Activated effector memory CD4-positive, alpha-beta T cell treated with Interleukin-2 at 50 U/mL for 16 hours (primary cell): ENCODE data around the gene NR4A1.
A peak's percentile ranks its signal among the peaks of the same experiment; 100 is the strongest.

Experiments used
- DNase-seq: peaks from one replicate; pipeline ENCODE4 v3.0.0-alpha.2; 2020

Gene NR4A1

DNA sequence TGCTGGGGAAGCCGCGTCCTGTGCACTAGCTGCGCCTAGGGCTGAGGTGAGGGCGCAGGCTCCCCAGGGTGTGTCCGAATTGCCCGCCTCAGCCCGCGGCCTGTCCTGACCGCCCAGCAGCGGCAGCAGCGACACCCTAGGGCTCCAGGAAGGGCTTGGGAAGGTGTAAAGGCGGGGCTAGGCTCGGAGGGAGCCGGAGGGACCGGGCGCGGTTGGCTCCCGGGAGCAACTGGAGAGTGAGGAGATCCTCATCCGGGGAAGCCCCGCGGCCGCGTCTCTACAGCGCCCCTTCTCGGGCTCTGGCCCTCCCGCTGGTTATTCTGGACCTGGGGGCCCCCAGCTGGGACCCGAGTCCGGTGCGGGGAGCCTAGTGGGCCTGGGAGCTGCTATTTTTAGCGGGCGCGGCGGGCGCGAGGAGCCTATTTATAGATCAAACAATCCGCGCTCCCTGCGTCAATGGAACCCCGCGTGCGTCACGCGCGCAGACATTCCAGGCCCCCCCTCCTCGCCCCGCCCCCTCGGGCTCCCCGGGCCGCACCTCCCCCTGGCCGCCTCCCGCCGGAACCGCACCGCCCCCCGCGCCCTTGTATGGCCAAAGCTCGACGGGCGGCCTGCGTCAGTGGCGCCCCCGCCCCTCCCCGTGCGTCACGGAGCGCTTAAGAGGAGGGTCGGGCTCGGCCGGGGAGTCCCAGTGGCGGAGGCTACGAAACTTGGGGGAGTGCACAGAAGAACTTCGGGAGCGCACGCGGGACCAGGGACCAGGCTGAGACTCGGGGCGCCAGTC is at the start of gene NR4A1:
Gene NR4A1, plus strand, starts transcription at position 685 of the 784 bp plus-strand sequence. CDS start 2,887 bp downstream, outside the sequence.
- peak; percentile 96 for DNase-seq

DNA sequence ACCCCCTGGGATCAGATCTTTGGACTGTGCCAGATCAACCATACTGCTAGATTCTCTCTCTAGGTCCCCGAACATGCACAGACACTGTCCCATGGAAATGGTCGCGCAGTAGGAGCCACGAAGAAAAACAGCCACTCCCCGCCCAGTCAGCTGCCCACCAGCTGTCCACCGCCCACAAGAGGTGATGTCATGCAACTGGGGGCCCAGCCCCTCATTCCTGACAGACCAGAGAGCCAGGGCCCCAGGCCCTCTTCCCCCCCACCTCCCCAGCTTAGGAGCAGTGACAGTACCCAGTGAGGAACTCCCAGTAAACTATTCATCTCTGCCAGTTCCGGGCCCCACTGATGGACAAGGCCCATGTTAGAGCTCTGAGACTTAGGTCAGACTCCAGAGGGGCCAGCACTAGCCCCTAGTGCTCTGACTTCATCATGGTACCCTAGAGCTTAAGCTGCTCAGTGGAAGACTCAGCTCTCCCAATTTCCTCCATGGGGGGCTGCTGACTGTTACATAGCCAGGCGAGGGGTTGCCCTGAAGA is 48.2 kb upstream of the NR4A1 start:
- DNase-seq, result no peak

DNA sequence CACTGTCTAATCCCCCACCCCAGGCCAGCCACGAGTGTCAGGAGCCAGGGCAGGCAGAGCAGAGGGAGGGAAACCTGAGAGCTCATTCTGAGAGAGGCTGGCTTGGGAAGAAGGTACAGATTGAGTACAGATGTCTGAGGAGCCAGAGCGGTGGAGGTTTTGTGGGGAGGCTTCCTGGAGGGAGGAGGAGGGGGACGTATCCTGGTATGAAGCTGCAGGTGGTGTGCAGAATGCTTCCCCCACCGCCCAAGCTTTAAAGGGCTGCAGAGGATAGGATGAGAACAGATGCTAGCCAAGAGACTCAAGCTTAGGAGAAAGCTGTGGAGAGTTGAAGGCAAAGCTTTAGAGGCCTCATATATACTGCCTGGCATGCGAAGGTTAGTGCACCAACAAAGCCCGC is 47.7 kb upstream of the NR4A1 start:
- DNase-seq, result no peak

DNA sequence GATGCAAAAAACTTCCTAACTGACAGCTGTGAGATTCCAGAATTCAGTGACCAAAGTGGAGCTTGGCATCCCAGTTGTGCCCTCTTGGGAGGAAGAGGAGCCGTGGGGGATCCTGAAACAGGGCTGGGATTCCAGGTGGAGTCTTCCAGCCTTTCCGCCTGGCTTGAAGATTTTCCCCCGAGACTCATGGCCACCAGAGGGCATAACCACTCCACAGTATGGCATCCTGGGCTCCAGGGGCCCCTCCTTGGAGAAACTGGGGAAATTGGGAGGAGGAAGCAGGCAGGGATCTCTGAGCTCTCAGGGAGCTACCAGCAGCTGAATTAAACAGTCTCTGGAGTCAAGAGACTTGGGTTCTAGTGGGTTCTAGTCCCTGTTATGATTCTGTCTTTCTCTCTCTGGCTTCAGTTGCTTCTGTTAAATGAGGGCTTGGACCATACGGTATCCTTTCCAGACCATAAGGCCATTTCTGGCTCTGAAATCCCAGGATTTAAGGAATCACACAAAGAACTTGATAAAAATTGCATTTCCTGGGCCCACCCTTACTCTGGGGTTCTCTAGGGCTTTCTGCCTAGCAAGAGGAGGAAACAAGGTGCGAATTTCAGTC is 47.1 kb upstream of the NR4A1 start:
- no peak for DNase-seq

DNA sequence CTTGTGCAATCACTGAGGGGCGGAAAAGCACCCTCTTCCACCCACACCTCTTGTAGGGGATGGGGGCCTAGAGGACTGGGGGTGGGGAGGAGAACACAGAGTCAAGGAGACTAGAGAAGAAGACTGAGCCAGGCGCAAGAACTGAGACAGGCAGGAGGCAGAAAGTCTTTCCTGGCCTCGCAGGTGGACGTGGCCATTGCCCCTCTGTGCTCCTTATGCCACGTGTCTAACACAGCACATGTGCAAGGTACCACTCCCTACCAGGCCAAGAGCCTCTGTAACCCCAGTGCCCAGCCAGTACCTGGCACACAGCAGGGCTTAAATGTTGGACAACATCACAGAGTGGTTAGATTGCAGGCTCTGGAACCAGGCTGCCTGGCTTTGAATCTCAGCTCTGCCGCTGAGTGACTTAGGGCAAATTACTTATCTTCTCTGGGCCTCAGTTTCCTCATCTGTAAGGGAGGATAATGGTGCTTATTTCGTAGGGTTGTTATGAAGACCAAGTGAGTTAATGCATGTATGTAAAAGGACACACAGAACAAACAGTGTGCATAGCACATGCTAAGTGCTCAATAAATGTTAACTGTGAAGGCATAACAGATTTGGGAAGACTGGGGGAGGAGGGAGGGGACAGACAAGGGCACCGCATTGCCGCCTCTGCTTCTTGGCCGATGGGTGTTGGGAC is 45.9 kb upstream of the NR4A1 start:
- DNase-seq, result no peak

DNA sequence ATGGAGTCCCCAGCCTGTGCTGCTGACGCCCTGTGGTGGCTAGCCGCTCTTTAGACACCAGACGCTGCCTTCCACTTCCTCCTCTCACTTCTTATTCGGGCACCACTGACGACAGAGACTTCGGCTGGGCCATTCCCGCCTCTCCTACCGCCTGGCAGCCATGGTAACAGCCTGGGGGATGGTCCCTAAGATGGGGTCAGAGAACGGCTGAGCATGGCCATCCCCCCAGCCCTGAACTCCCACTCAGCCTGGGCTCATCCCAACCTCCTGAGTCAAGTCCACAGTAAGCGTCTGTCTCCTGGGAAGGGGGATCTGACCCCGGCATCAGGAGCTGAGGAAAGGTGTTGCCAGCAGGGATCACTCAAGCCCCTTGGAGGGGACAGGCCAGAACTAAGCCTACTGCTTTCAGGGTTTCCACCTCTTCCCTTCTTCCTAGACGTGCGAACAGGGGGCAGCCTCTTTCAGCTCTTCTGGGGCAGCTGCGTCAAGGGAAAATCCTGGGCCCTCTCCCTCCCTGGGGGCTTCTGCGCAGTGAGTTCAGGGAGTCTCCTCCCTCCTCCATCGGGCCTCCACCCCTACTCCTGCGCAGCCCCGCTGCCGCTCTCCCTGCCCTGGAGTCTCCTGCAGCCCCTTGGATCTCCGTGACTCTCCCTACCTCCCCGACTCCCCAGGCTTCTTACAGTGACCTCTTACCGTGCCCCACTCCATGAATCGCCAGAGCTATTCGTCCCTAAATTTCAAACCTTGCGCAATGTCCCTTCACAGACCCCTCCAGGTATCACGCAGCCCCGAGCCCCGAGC is 45.1 kb upstream of the NR4A1 start:
- no peak for DNase-seq

DNA sequence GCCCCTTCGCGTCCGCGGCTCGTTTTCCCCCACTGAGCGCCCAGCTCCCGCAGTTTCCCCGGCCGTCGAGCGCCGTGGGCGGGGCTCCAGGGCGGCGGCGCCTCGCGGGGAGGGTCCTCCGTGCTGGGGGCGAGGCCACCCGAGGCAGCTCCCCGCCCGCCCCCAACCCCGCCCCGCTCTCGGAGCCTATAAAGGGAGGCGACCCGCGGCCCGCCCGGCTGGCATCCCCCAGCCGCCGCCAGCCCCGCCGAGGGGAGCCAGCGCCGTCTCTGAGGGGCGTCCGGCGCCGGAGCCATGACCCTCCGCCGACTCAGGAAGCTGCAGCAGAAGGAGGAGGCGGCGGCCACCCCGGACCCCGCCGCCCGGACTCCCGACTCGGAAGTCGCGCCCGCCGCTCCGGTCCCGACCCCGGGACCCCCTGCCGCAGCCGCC is 44.5 kb upstream of the NR4A1 start, which contains the start of gene TAMALIN:
Gene TAMALIN, plus strand, starts transcription at position 221 of the 432 bp plus-strand sequence. Its CDS starts 74 bp downstream, at position 295.
- DNase-seq, result peak; percentile 78

DNA sequence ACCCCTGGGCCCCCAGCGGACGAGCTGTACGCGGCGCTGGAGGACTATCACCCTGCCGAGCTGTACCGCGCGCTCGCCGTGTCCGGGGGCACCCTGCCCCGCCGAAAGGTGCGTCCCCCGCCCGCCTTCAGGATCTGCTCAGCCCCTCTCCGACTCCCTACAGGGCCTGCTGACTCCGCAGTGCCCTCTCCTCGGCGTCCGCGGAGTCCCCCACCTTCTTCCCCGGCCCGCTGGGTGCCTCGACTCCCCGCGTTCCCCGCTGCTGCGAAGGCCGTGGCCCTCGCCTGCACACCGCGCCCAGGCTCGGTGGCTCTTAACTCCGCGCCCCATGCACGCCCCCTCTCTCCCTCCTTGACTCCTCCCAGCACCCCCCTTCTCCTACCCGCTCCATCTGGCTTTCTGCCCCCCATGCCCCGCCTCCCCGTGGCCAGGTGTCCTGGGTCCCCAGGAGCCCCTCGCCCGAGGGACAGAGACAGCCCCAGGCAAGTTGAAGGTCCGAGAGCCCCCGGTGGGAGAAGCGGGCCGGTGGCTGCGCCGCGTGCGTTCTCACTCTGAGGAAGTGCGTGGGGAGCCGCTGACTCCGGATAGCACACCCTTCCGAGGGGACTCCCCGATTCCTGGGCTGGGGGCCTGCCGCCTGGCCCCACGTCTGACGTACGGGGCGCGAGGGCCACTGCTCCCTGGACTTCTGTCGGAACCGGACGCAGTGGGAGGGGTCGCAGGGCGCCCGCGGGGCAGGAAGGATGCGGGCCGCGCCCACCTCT is 43.9 kb upstream of the NR4A1 start:
- DNase-seq, result peak; percentile 49

DNA sequence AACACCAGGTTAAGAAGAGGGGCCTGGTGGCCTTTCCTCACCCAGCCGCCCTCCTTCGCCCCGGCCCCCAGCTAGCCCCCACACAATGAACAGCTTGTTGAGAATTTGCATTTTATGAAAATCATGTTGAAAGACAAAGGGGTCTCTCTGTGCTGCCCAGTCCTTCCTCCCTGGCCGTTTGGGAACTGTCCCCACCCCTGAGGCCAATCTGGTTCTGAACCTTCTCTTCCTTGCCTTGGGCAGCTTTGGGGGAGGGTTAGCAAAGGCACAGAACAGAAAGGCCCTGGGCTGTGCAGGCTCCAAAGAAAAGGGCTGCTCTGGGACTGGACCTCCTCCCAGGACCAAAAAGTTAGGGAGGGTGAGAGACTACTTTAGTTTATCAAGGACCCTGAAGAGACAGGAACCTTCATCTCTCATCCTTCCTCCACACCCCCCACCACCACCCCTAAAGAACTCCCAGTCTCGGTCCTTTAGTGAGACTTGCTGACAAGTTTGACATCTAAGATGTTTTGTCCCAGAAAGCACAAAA is 43.2 kb upstream of the NR4A1 start:
- DNase-seq, result no peak

DNA sequence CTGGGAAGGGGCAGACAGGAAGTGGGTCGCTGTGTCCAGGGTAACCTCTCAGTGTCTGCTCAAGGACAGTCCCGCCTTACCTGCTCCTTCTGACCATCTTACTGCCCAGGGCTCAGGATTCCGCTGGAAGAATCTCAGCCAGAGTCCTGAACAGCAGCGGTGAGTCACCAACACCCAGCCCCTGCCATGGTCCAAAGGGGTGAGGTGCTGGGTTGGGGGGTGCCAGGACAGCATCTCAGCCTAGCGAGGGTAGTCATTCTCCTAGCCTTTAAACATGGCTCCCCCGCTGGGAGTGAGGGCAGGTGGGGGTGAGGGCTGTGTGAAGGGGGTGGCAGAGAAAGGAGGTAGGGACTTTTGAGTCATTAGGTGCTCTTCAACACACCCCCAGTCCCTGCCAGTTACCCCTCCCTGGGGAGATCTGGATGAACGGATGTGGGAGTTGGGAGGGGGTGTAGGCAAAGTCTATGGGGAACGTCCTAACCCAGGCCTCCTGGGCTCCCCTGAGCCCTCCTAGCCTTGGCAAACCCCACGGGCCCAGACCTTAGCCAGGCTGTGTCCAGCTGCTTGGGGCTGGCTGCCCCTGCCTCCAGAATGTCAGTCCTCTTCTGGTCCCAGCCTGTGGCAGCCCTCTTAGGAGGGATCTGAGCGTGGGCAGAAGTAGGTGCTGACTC is 42.0 kb upstream of the NR4A1 start:
- no peak for DNase-seq

DNA sequence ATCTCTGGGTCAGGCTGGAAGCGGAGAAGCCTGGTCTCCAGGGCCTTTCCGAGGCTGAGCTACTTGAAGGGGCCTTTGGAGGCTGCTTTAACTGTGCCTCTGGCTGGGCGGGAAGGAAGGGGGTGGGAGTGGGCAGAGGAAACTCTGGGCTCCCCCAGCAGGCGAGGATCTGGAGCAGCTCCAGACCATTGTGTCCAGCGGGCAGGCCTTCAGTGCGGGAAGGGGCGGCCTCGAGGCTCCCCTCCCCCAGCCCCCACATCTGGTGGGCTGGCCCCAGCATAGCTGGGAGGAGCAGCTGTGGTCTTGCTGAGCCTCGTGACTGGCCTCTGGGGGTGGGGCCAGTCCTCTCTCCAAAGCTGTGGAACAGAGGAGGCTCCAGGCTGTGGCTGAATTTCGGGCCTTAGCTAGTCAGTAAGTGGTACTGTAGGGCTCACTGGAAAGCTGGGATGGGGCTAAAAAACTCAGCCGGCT is 41.1 kb upstream of the NR4A1 start:
- no peak for DNase-seq

DNA sequence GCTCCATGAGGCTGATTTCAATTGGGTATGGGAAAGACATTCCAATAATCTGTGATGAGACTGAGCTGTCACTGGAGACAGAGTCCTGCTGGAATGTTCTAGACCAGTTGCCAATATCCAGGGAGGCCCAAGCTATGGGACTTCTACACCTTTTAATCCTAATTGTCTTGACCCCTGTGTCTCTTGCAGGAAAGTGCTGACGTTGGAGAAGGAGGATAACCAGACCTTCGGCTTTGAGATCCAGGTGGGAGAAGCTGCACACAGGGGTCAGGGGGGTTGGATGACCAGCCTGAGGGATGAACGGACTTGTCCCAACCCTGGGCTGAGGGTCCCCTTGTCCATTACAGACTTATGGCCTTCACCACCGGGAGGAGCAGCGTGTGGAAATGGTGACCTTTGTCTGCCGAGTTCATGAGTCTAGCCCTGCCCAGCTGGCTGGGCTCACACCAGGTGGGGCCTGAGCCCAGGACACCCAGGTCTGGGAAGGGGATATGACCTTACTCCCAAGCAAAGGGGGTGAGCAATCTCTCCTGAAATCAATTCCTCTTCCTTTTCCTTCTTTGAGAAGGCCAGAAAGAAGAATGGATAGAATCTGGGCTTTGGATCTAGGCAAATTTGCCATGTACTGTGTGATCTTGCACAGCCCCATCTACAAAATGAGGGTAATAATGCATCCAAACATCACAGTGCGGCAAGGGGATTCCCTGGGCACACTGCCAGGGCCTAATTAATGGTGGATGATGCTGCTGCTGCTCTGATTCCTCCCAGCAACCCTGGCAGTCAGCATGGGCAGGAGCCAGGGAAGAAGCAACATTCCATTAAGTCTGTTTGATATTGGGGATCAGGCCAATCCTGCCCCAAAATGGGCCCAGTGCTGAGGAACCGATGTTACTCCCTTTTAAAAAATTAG is 40.3 kb upstream of the NR4A1 start:
- DNase-seq, result no peak

DNA sequence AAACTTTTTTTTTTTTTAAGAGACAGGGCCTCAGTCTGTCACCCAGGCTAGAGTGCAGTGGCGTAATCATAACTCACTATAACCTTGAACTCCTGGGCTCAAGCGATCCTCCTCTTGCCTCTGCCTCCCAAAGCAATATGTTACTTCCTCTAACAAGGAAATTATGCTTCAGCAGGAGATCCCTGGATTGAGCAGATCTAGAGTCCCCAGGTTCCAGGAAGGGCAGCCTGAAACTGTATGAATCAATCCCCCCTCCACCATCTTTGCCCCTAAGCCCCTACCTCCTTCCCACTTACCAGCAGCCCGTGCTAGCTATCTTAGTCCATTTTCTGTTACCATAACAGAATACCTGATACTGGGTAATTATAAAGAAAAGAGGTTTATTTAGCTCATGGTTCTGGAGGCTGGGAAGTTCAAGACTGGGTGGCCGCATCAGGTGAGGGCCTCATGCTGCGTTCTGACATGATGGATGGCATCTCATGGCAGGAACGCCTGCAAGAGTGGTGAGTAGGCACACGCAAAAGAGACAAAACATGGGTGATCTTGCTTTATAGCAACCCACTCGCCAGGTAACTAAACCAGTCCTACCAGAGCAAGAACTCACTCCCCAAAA is 39.5 kb upstream of the NR4A1 start:
- DNase-seq, result no peak

DNA sequence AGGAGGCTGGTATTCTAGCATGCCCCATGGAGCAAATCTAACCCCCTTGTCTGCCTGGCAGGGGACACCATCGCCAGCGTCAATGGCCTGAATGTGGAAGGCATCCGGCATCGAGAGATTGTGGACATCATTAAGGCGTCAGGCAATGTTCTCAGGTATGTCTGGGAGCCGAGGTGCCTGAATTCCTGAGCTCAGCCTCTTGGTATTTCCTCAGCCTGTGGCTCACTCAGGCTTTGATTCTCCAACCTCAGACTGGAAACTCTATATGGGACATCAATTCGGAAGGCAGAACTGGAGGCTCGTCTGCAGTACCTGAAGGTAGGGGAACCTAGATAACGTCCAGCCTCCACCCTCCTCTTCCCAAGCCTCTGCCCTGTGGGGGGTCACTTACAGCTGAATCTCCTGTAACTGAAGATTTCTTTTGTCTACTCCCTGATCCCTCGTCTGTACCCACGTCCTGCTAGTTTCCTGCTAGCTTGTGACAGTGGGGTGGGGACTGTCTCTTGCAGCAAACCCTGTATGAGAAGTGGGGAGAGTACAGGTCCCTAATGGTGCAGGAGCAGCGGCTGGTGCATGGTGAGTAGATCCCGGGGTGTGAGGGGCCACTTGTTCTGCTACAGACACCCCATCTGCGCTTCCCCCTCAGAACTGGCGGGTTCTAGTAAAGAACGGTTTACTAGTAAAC is 37.5 kb upstream of the NR4A1 start:
- no peak for DNase-seq

DNA sequence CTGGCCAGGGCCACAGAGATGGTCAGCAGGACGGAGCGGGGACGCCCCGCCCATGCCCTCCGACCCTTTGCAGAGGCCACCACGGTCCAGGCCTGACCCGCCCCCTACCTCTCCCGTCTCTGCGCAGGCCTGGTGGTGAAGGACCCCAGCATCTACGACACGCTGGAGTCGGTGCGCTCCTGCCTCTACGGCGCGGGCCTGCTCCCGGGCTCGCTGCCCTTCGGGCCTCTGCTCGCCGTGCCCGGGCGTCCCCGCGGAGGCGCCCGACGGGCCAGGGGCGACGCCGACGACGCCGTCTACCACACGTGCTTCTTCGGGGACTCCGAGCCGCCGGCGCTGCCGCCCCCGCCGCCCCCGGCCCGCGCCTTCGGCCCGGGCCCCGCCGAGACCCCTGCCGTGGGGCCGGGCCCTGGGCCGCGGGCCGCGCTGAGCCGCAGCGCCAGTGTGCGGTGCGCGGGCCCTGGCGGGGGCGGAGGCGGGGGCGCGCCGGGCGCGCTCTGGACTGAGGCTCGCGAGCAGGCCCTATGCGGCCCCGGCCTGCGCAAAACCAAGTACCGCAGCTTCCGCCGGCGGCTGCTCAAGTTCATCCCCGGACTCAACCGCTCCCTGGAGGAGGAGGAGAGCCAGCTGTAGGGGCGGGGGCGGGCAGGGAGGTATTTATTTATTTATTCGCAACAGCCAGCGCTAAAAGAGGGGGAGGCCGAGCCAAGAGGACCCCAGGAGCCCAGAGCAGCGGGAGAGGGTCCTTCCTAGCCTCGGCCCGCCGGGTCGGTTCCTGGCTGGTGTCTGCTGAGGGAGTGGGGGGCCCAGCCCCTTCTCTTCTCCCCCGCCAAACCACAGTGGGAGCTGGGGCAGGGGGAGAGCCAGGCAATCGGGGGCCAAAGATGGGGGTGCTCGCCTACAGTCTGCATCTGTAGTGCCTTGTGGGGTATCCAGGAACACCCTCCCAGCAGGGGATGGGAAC is 36.4 kb upstream of the NR4A1 start:
- no peak for DNase-seq

DNA sequence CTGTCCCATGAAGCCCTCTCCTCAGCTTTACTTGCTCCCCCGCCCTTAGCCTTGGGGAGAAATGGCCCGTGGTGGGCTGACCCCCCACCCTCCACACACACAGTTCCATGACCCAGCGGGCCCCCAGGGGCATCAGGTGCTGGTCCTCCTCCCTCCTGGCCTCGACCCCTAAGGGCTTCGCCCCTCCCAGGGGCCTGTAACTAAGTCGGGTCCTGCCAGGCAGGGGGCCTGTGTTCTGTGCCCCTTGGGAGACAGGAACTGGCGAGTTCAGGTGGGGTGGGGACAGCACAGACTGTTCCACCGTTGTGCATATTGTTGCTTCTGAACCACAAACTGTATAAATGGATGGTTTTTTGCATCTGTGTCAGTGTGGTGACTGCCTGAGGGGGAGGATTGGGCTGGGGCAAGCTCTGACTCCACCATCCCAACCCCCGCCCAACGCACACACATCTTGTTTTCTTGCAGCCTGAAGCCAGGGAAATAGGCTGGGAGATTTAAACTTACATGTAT is 35.7 kb upstream of the NR4A1 start:
- no peak for DNase-seq

DNA sequence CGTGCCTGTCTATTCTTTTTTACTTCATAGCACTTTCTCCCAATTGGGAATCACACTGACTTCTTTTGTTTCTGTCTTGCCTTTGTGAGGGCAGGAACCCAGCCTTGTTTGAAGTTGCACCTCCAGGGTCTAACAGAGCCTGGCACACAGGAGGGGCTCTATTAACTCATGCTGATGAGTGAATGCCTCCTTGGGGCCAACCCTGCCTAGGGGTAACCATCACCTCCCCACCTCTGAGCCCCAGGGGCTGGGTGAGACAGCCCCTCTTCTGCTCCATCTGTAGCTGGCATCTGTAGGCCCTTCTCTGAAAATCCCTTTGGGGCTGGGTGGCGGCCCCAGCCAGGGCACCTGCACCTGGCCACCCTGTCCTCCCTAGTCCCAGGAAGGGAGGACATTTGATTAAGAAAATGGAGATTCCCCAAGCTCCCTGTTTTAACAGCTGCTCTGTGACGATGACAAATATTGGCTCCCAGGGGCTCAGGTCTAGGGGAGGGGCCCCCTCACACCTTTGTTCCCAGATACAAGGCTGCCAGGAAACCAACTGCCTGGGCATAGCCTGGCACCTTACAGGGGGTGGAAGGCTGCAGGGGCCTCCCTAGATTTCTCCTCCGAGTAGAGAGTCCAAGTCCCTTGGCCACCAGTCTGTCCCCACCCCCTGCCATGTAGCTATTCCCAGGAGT is 32.7 kb upstream of the NR4A1 start:
- no peak for DNase-seq
